HG03097 (cell line): Measurements from ENCODE around the gene AQP6.

Experiments
- ATAC-seq: cut with Tn5 transposase; IDR thresholded peaks from one replicate; pipeline ENCODE4 v1.9.1; 2021; ENCODE audit not compliant: unreplicated experiment, low FRiP score

AQP6 gene, protein sequence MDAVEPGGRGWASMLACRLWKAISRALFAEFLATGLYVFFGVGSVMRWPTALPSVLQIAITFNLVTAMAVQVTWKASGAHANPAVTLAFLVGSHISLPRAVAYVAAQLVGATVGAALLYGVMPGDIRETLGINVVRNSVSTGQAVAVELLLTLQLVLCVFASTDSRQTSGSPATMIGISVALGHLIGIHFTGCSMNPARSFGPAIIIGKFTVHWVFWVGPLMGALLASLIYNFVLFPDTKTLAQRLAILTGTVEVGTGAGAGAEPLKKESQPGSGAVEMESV

DNA sequence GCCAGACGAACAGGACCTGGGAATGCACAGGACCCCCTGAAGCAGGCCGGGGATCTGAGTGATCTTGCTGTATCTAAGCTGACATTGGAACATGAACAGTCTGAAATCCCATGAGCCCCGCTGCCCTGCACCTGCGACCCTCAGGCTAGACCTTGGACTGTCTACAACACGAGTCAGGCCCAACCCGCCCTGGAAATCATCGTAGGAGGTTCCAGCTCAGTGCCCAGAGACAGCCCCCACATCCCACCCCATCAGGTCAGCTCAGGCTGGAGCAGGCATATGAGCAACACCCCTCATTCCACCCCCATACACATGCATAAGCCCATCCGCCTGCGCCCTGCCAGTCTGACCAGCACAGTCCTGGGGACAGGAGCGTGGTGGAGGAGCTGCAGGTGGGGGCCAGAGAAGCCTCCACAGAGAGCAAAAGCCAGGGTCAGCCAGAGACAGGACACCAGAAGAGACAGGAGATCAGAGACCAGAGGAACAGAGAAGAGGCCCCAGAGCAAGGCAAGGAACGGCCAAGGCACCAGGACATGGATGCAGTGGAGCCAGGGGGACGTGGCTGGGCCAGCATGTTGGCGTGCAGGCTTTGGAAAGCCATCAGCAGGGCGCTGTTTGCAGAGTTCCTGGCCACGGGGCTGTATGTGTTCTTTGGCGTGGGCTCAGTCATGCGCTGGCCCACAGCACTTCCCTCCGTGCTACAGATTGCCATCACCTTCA lies at the start of gene AQP6:
Gene AQP6, plus strand, starts transcription at position 307 of the 720 bp plus-strand sequence. Its CDS starts 227 bp downstream, at position 534.
- no peak for ATAC-seq

GRCh38 chr12:49923035-49923644 lies 49.6 kb upstream of the AQP6 start:
- ATAC-seq: no peak

GRCh38 chr12:49923880-49924556 lies 48.7 kb upstream of the AQP6 start:
- no peak for ATAC-seq

DNA sequence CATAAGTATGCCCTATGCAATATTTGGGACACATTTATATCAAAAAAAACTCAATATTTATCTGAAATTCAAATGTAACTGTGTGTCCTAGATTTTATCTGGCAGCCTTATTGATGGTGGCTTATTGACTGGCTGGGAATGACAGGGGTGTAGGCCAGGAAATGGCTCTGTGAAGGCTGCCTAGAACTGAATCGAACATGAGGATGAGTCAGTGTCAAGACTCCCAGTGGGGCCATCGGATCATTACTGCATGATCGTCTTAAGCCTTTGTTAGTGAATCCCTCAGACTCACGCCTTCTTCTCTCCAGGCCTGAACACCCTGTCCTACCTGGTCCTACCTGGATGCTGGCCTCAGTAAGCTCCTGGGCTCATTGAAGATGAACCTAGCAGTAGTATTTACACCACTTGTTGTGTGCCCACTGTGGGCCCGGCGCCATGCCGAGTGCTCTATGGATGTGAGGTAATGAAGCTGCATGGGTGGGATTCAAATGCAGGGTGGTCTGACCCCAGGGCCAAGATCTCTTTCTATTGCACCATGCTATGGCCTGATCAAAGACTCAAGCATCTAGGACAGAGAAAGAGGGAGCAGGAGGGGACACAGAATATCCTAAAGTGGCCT lies 48.0 kb upstream of the AQP6 start:
- no peak for ATAC-seq

DNA sequence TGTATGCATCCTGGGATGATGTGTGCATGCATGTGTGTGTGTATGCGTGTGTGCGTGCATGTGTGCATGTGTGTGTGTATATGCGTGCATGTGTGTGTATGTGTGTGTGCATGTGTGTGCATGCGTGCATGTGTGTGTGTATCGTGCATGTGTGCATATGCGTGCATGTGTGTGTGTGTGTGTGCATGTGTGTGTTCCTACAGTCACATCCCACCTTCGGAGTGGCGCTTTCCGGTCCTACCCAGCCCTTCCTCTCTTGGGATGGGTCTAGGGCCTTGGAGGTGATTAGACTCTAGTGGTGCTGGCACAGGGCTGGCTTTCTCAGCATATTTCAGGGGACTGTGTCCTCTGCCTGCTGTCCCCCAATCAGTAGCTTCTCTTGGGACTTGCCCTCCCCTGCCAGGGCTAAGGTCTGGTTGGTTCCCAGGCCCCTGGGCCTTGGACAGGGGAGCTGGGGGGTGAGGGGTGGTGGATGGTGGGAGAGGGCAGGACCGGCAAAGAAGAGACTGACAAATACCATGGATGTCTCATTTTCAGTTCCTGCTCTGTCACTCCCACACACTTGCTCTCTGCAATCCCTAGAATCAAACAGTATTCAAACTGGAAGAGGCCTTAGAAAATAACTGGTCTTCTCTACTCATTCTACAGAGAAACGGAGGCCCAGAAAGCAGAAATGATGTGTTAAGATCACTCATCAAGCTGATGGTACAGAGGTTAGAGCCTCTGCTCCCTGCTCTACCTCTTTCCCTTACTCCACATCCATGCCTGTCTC lies 47.1 kb upstream of the AQP6 start:
- no peak for ATAC-seq

DNA sequence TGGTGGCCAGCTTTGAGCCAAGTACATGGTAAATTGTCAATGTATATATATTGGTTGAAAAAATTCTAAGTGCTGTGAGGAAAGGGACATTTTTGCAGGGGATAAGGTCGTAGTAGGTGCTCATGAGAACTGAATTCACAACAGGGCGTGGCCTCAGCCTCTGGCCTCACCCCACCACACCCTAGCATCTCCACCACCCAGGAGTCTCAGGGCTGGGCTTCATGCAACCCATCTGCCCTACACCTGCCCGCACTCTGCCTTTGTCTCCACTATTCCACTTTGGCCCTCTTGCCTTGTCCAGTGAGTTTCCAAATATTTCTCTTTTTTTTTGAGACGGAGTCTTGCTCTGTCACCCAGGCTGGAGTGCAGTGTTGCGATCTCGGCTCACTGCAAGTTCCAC lies 44.3 kb upstream of the AQP6 start:
- ATAC-seq: no peak

GRCh38 chr12:49929581-49929980 lies 43.2 kb upstream of the AQP6 start:
- ATAC-seq: no peak

- ATAC-seq: no peak
Measured at GRCh38 chr12:49930515-49931288, 42.0 kb upstream of the AQP6 start.

GRCh38 chr12:49932023-49932422 lies 40.7 kb upstream of the AQP6 start:
- no peak for ATAC-seq

- no peak for ATAC-seq
Measured at GRCh38 chr12:49932533-49933130, 40.1 kb upstream of the AQP6 start.

- no peak for ATAC-seq
Measured at GRCh38 chr12:49933796-49934195, 39.0 kb upstream of the AQP6 start.

- ATAC-seq: no peak
Measured at GRCh38 chr12:49934505-49934904, 38.2 kb upstream of the AQP6 start.

GRCh38 chr12:49936925-49937324 lies 35.8 kb upstream of the AQP6 start:
- ATAC-seq: no peak

DNA sequence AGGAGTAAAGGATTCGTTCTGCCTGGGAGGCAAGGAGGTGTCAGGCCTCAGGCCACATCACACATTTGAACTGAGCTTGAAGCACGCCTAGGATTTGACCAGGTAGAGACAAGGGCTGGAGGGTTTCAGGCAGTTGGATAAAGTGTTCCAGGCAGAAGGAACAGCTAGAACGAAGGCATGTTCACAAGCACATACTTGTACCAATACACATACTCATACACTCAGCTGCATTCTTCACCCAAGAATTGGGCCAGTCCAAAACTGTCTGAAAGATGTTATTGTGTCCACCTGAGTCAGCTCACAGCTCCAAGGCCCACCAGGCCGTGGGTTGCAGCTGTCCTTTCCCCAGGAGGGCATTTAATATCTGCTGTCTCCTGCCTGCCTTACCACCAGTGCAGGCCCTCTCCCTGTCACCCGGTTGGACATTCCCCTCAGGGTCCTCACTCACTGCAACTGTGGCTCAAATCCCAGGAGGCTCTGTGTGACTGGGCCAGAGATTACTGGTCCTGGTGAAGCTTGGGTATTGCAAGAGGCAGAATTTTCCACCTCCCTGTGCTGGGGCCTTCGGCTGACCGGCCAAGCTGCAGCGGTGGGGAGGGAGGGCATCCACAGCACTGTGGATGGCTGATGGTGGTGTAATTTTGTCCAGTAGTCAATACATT lies 35.0 kb upstream of the AQP6 start:
- no peak for ATAC-seq

DNA sequence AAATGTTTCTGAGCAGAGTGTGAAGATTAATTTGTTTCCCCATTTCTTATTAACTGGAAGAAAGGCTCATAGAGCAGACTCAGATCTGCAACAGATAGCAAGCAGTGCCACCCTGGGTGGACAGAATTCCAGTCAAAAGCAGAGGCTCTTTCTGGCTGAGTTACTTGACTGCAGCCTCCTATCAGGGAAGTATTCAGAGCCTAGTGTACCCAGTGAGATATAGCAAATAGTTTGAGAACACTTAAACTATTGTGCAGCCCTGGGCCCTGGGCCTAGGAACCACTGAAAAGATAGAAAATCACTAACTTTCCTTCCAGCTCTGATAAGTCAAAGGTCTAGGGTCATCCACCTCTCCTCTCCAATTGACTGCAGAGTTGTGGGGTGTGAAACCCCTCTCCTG lies 33.4 kb upstream of the AQP6 start:
- ATAC-seq: no peak

- ATAC-seq: no peak
Measured at GRCh38 chr12:49939707-49940106, 33.0 kb upstream of the AQP6 start.

DNA sequence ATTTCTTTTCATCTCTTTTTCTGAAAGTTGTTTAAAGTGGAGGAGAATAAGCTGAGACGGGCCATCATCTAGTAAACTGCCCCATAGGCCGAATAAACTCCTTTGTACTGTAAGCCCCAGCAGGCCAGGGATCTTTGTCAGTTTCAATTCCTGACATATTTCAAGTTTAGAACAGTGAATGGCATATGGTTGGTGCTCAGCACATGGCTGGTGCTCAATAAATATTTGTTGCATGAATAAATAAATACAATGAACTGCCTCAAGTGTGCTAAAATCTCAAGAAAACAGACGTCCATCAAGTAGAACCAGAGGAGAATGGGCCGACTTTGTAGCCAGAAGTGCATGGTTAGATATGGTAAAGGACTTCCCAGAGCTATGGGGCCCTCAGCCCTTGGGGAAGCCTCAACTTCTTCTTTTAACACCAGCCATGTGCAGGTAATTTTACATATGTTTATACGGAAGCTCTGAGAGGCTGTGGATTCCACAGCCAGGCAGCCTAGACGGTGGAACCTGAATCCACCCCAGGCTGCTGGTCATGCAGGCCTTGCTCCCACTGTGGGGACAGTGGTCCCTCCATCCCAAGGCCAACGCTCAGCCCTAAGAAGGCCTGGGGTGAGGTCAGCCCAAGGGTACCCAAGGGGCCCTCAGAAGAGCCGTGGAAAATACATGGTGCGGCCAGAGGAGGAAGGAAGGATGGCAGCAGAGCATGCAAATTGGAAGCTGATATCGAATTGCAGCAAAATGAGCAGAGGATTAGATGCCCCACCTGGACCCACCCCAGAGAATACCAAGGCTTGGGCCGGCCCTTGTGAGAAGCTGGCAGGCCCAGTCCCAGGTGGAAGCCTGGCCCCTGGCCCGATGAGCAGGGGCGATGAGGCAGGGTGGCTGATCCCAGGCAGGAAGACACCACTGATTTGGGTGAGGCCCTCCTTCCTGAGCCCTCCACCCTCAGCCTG lies 30.9 kb upstream of the AQP6 start:
- no peak for ATAC-seq
